Measurements from ENCODE around the gene GTF2F1.
"Not testable (repeated sequence)": the region's sequence is repeated elsewhere in the genome, so short reads cannot be mapped to it uniquely, and the experiment has no call there.

GTF2F1 gene

DNA sequence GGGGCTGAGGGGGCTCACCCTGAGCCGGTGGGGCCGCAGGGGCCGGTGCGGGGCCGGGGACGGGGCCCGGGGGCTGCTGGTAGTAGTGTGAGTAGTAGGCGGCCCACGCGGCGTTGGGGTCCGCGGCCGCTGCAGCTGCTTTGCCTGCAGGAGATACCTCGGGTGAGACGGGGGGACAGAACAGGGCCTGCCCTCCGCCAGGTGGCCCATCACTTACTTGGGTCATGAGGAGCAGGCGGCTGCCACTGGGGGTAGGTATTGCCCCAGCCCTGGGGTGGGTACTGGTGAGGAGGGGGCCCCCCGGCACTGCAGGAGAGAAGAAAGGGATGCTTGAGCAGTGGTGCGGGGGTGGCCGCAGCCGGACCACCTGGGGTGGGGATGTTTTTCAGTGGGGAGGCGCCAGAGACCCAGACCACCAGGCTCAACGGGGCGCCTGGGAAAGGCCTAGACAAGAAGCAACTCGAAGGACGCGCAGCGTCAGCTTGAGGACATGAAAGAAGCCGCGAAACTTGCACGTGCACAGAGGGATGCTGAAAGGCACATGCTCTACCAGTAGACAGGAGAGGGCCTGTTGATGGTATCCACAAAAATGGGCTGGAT lies 22.7 kb upstream of the GTF2F1 start:
- TF ChIP-seq POLR2A (IDR thresholded peaks at IDR 0.05; ENCODE audit: low read depth, low read length) (no peak), TAF1 (IDR thresholded peaks at IDR 0.05; ENCODE audit: borderline replicate concordance, low read depth, low read length) (no peak), POLR2AphosphoS5 (IDR thresholded peaks at IDR 0.05; ENCODE audit: low read depth, low read length) (no peak)
- DNase-seq (ENCODE audit: insufficient read length) (no peak), FAIRE-seq (no peak)

DNA sequence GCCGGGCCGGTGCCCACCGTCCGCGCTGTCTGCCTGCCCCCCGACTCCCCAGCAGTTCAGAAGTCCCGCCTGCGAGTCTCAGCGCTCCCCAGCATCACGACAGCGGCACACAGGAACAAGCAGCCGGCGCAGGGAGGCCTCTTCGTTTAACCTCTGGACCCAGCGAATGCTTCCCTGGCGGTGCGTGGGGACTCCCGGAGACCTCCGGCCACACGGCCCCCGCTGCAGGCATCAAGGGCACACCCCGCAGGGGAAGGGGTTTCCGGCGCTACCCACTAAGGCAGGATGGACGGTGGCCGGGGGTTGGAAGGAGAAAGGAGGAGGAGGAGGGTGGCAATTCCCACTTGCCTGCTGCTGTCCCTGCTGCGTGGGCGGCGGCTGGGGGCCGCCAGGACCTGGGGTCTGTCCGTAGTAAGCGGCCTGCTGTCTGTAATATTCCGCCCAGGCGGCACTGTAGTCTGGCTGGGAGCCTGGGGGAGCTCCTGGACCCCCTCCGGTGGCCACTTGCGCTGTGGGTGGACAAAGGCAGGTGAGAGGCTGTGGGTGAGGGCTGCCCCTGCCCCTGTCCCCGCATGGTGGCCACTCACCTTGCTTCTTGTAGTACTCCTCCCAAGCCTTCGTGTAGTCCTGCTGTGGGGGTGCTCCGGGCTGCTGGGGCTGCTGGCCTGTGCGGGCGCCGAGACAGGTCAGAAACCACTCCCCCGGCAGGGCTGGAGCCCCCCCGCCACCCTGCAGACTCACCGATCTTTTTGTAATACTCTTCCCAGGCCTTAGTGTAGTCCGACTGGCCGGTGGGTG lies 22.0 kb upstream of the GTF2F1 start:
- DNase-seq (ENCODE audit: insufficient read length) (no peak), FAIRE-seq (no peak)
- TF ChIP-seq POLR2AphosphoS5 (IDR thresholded peaks at IDR 0.05; ENCODE audit: low read depth, low read length) (no peak), POLR2A (IDR thresholded peaks at IDR 0.05; ENCODE audit: low read depth, low read length) (no peak), TAF1 (IDR thresholded peaks at IDR 0.05; ENCODE audit: borderline replicate concordance, low read depth, low read length) (no peak)

DNA sequence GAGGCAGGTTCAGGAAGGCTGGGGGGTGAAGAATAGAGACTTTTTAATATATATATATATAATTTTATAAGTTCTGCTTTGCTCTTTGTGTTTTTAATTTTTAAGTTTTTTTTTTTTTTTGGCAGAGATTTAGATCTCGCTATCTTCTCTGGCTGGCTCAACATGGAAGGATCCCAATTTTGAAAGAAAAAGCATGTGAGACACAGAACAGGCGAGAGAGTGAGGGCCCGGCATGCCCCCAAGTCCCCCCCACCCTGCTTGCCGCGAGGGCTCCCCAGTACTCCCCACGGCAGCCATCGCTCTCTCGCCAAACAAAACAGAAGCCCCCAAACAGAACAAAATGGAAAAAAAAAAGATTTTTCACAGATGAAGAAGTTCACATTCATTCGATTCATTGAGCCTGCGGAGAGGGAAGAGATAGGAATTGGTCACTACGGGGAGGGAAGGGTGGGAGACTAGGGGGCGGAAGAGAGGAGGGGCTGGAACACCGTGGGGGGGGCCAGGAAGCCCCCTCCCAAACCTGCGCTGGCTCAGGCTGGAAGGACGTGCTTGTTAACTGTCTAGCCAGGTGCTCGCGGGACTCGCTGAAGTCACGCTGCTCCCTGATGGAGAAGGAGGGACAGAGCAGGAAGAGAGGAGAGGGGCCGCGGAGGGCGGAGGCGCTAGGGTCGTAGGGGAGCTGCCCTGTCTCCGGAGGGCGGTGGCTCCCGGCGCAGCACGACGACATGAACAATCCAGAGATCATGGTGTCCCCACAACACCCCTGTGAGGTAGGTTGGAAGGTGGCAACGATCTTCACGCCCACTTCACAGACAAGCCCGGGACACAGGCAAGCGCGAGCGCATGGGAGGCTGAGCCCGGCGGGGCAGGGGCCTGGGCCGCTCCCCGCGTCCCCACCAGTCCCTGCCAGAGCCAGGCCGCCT lies 21.0 kb upstream of the GTF2F1 start:
- TF ChIP-seq POLR2AphosphoS5 (IDR thresholded peaks at IDR 0.05; ENCODE audit: low read depth, low read length) (peak; percentile 41; the same call in 1 of the 2 replicates), TAF1 (IDR thresholded peaks at IDR 0.05; ENCODE audit: borderline replicate concordance, low read depth, low read length) (no peak)
- no peak for FAIRE-seq
- no peak for DNase-seq (ENCODE audit: insufficient read length)

DNA sequence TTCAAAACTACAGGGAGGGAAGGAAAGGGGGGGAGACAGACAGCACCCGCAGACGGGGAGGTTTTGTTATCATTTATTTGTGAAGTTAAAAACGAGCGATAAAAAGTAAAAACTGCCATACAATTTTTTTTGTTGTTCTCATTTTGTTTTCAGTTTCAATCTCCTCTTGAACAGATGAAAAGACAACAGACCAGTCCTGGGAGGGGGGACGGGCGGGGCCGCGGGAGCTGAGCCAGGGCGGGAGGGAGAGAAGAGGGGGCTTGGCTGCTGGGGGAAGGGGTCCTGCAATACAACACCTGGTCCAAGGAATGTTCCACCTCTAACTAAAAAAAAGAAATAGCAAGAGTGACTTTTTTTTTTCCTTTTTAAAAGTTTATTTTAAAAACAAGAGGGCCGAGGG lies 20.3 kb upstream of the GTF2F1 start:
- FAIRE-seq (no peak), DNase-seq (ENCODE audit: insufficient read length) (no peak)
- no peak for TF ChIP-seq POLR2AphosphoS5 (IDR thresholded peaks at IDR 0.05; ENCODE audit: low read depth, low read length)
- no peak for TF ChIP-seq POLR2A (IDR thresholded peaks at IDR 0.05; ENCODE audit: low read depth, low read length)
- no peak for TF ChIP-seq TAF1 (IDR thresholded peaks at IDR 0.05; ENCODE audit: borderline replicate concordance, low read depth, low read length)

DNA sequence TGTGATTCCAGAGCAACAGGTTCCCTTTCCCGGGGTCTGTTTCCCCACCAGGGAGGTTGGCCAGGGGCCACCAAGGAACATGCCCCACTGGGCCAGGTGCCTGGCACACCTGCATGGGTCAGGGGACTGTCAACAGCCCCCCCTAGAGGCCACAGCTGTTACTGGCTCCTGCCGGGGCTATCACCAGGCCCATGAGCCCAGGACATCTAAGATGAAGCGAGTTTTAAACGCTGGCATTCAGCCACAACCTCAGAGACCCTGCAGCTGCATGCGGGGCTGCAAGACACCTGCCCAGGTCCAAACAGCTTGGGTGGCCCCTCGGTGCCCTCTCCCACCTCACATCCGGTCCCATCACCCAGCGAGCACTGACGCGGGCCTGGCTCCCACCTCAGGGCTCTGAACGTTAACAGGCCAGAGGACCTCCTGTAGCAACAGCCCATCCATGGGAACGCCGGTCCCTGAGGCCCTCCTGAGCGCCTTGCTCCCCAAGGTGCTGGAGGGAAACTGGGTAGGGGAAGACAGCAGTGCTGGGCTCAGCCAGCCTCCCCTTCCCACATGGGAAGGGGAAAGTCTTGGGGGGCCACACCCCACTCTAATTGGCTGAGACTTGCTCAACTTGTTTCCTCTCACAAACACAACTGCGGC lies 19.6 kb upstream of the GTF2F1 start:
- FAIRE-seq (no peak), DNase-seq (ENCODE audit: insufficient read length) (no peak)
- peak; percentile 66; the same call in 1 of the 2 replicates for TF ChIP-seq POLR2AphosphoS5 (IDR thresholded peaks at IDR 0.05; ENCODE audit: low read depth, low read length)
- TF ChIP-seq TAF1 (IDR thresholded peaks at IDR 0.05; ENCODE audit: borderline replicate concordance, low read depth, low read length): no peak
- peak; percentile 72 for TF ChIP-seq POLR2A (IDR thresholded peaks at IDR 0.05; ENCODE audit: low read depth, low read length)

DNA sequence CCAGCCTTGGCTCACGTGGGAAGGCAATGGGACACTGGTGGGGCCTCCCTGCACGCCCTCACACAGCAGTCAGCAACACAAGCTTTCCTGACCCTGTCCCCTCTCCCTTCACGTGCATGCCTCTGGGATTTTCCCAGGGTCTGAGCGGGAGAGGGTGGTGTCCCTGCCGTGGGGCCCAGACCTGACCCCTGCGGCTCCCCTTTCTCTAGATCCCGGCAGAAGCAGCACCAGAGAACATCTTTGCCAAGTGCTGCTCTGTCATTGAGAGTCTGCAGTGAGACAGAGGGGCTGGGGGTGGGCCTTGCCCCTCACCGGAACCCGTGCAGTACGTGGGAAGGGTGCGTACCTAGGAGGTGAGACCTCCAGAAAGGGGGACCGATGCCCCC lies 19.1 kb upstream of the GTF2F1 start:
- FAIRE-seq (no peak), DNase-seq (ENCODE audit: insufficient read length) (no peak)
- TF ChIP-seq TAF1 (IDR thresholded peaks at IDR 0.05; ENCODE audit: borderline replicate concordance, low read depth, low read length) (no peak), POLR2AphosphoS5 (IDR thresholded peaks at IDR 0.05; ENCODE audit: low read depth, low read length) (no peak), POLR2A (IDR thresholded peaks at IDR 0.05; ENCODE audit: low read depth, low read length) (no peak)

DNA sequence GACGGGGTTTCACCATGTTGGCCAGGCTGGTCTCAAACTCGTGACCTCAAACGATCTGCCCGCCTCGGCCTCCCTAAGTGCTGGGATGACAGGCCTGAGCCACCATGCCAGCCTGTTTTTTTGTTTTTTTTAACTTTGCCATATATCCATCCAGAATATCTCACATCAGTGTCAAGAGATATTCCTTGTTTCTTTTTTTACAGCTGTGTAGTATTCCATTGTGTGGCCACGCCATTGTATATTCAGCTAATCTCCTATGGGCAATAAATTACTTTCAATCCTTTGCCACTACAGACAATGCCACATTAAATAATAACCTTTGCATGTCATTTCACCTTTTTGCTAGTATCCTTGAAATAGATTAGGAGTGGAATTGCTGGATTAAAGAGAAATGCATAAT lies 16.4 kb upstream of the GTF2F1 start:
- no peak for TF ChIP-seq POLR2A (IDR thresholded peaks at IDR 0.05; ENCODE audit: low read depth, low read length)
- no peak for TF ChIP-seq POLR2AphosphoS5 (IDR thresholded peaks at IDR 0.05; ENCODE audit: low read depth, low read length)
- TF ChIP-seq TAF1 (IDR thresholded peaks at IDR 0.05; ENCODE audit: borderline replicate concordance, low read depth, low read length): no peak
- DNase-seq (ENCODE audit: insufficient read length) (no peak), FAIRE-seq (no peak)

DNA sequence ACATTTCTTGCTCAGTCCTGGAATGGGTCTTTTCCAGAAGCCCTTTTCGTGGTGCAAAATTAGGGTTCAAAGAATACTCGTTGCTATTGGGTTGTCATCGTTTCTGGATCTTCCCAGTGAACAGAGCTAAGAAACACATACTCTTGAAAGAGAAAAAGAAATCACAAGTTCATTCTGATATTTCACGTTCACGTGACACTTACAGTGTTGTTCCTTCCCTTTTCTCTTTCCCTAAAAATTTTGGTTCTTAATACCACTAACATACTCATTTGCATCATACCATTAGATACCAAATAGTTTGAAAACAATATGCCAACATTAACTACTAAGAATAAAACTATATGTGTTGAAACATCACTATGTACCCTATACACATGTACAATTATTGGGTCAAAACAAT lies 13.4 kb upstream of the GTF2F1 start:
- TF ChIP-seq POLR2AphosphoS5 (IDR thresholded peaks at IDR 0.05; ENCODE audit: low read depth, low read length) (no peak), TAF1 (IDR thresholded peaks at IDR 0.05; ENCODE audit: borderline replicate concordance, low read depth, low read length) (no peak), POLR2A (IDR thresholded peaks at IDR 0.05; ENCODE audit: low read depth, low read length) (no peak)
- FAIRE-seq (no peak), DNase-seq (ENCODE audit: insufficient read length) (no peak)

DNA sequence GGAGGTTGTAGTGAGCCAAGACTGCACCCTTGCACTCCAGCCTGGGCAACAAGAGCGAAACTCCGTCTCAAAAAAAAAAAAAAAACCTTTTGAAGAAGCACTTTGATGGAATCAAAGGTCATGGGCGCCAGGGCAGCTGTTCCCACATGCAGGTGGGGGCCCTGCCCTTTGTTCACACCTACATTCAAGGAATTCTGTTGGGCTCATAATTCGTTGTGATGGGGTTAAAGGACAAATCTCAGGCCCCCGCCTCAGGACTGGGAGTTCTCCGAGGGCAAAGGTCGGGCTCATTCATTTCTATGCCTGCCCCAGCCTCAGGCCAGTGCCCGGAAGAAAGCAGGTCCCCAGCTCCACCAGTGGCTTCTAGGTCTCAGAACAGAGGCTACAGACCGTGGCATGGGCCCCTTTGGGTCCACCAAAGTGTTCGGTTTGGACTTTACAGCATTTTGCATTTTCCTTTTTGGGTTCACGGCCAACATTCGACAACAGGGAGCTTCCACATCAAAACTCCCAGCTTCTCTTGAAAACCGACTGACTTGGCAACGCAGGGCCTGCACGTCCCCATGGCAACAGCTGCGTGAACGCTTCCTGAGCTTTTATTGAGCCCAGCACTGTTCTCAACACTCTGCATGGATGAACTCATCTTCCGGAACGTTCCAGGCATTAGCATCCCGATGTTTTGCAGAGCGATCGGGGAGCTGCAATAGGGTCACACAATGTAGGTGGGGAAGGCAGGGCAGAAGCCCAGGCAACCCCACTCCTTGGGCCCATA lies 10.1 kb upstream of the GTF2F1 start:
- DNase-seq (ENCODE audit: insufficient read length): no peak
- no peak for FAIRE-seq
- TF ChIP-seq POLR2AphosphoS5 (IDR thresholded peaks at IDR 0.05; ENCODE audit: low read depth, low read length) (no peak), POLR2A (IDR thresholded peaks at IDR 0.05; ENCODE audit: low read depth, low read length) (no peak), TAF1 (IDR thresholded peaks at IDR 0.05; ENCODE audit: borderline replicate concordance, low read depth, low read length) (no peak)

DNA sequence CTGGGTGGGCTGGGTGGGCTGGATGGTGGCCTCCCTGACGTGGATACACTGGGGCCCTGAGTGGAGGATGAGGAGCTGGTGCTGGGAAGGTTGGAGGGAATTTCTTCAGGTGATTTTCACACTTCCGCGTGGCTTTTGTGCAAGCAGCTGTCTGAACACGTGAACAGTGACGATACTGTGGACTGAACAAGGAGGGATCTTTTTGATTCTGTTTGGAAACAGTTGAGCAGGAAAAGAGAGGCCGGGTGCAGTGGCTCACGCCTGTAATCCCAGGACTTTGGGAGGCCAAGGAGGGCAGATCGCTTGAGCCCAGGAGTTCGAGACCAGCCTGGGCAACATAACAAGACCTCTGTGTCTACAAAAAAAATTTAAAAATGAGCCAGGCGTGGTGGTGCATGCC lies 9.1 kb upstream of the GTF2F1 start:
- TF ChIP-seq POLR2AphosphoS5 (IDR thresholded peaks at IDR 0.05; ENCODE audit: low read depth, low read length): no peak
- no peak for TF ChIP-seq POLR2A (IDR thresholded peaks at IDR 0.05; ENCODE audit: low read depth, low read length)
- no peak for TF ChIP-seq TAF1 (IDR thresholded peaks at IDR 0.05; ENCODE audit: borderline replicate concordance, low read depth, low read length)
- DNase-seq (ENCODE audit: insufficient read length) (no peak), FAIRE-seq (no peak)

DNA sequence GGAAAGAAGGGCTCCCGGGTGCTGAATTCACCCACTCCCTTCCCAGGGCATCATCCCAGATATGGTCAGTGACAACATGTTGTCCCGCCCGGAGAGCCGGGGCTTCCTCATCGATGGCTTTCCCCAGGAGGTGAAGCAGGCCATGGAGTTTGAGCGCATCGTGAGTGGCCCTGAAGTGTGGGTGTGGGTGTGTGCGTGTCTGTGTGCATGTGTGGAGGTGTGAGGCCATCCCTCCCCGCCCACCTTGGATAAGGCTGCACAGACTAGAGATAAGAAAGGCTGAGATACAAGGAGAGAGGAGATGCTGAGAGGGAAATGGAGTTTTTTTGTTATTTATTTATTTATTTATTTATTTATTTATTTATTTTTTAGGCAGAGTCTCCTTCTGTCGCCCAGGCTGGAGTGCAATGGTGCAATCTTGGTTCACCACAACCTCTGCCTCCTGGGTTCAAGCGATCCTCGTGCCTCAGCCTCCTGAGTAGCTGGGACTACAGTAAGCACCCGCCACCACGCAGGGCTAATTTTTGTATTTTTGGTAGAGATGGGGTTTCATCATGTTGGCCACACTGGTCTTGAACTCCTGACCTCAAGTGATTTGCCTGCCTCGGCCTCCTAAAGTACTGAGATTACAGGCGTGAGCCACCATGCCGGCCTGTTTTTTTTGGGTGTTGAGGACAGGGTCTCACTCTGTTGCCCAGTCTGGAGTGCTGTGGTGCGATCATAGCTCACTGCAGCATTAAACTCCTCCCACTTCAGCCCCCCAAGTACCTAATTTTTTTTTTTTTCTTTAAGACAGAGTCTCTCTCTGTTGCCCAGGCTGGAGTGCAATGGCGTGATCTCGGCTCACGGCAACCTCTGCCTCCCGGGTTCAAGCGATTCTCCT lies 7.3 kb upstream of the GTF2F1 start:
- FAIRE-seq; DNase-seq (ENCODE audit: insufficient read length): not testable (repeated sequence)
